GM23248 (cell line): ENCODE data around the gene LECT2.

ENCODE experiments used
- EZH2 ChIP-seq: fragments of 200-600 bp; sonication (generic); IDR thresholded peaks from 2 replicates; pipeline ENCODE4 v1.6.1; 2018; ENCODE audit warnings: antibody characterized with exemption, mild to moderate bottlenecking; ENCODE audit not compliant: insufficient read depth, poor library complexity, severe bottlenecking
- EZH2phosphoT487 ChIP-seq: fragments of 200-600 bp; sonication (generic); IDR thresholded peaks from 2 replicates; pipeline ENCODE4 v1.6.1; 2018; ENCODE audit warnings: antibody characterized with exemption, moderate library complexity, mild to moderate bottlenecking, low read depth; ENCODE audit not compliant: insufficient read depth

DNA sequence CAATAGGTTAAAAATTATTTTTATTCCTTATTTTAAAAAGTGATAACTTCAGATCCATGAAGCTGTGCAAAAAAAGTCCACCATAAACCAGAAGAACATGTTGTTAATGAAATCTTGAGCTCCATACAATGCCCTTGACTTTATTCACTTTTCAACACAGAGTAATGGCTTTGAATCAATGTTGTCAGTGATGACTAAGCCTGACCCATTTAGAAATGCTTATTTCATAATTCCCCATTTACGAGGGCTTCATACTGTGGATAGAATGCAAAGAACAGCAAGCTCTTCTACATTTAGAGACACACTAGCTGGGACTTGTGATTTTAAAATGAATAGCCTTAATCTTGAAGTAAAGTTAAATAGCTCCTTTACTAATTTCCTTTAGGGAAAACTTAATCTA, 33.4 kb downstream of the LECT2 start:
- TF ChIP-seq EZH2 (no peak), EZH2phosphoT487 (no peak)
